ENCODE data around the gene SV2C. TPM values are rescaled to one million over a fixed set of nuclear protein-coding genes. Genes with fewer than 3 reads are reported as not detected.

The SV2C gene
- total RNA-seq, 1 experiment from 2014 or later = not detected

DNA sequence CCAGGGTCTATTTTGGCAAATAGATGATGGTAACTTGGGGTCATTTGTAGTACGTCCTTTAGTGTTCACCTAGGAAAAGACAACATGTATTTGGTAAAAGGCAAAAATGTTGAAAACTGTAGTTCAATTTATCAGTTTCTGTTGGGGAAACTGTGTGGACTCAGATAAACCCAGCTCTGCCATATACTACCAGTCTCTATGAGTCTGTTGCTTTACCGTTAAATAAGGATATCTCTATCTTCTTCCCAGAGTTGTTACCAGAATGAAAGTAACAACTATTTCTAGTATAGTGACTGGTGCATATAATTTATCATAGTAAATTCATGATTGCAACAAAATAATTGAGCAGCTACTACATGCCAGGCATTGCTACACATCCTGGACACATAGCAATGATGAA is 316.1 kb downstream of the SV2C start:
- DNase-seq (ENCODE audit: low read depth in 1 of 2, low spot score in 2 of 2) = no peak

GRCh38 chr5:76400466-76400865 is 317.3 kb downstream of the SV2C start:
- DNase-seq (ENCODE audit: low read depth in 1 of 2, low spot score in 2 of 2) = no peak
- Histone ChIP-seq H3K36me3 (no peaks in the 10 kb centered on the region), H3K27me3 (replicated peaks) (peaks cover 68% of the 10 kb centered on the region), H3K4me1 (replicated peaks) (peaks cover 10% of the 10 kb centered on the region), H3K9me3 (replicated peaks) (no peaks in the 10 kb centered on the region), H3K4me3 (no peak overlapping the region), H3K27ac (no peak overlapping the region)

More for the DNA sequence above, 316.1 kb downstream of the SV2C start:
- Histone ChIP-seq H3K27ac (no peak overlapping the region), H3K4me1 (replicated peaks) (peaks cover 10% of the 10 kb centered on the region), H3K36me3 (no peaks in the 10 kb centered on the region), H3K27me3 (replicated peaks) (peaks cover 56% of the 10 kb centered on the region), H3K9me3 (replicated peaks) (no peaks in the 10 kb centered on the region), H3K4me3 (no peak overlapping the region)

- H3K4me1 ChIP-seq (replicated peaks) = peaks cover 10% of the 10 kb centered on the region
- no peak for DNase-seq (ENCODE audit: low read depth in 1 of 2, low spot score in 2 of 2)
- no peak overlapping the region for H3K4me3 ChIP-seq
These were observed 318.6 kb downstream of the SV2C start for GRCh38 chr5:76401801-76402250.

GRCh38 chr5:76402251-76402885 is 319.2 kb downstream of the SV2C start:
- no peak overlapping the region for H3K27ac ChIP-seq

More at GRCh38 chr5:76401801-76402250, 318.6 kb downstream of the SV2C start:
- no peaks in the 10 kb centered on the region for H3K9me3 ChIP-seq (replicated peaks)
- H3K27ac ChIP-seq = no peak overlapping the region
- H3K27me3 ChIP-seq (replicated peaks) = peaks cover 76% of the 10 kb centered on the region
- no peaks in the 10 kb centered on the region for H3K36me3 ChIP-seq

DNA sequence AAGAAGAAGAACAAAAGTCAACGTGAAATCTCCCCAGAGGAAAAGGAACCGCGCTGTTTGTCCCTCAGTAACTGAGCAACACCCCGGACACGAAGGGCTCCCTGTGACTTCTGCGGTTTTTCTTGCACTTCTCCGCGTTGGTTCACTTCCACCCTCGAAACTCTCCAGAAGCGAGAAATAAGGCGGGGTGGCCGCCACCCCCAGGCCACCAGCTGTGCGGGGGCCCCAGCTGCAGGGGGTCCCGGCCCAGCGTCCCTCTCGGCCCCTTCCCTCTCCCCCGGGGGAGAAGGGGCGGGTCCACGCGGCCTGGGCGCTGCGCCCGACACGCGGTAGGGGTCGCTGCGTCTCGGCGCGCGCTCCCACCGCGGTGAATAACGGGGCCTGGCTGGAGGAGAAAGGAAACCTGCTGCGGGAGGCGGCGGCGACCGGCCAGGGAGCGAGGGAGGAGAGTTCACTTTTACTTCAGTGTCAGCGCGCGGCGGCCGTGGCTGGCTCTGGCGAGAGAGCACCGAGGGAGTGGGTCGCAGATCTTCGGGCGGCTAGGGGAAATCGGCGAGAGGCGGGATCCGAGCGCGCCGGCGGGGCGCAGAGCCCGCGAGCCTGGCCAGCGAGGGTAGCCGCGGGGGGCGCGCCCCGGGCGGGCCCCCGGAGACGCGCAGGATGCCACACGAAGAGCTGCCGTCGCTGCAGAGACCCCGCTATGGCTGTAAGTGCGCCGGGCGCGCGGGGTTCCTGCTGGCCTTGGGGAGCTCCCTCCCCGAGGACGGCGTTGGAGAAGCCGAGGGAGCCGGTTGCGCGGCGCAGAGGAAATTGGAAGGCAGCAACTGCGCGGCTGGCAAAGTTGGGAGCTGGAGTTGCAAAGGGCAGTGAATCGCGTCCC is 319.9 kb downstream of the SV2C start, which contains the start of gene IQGAP2:
TSS of gene IQGAP2 (plus strand) at position 400 of the 880 bp plus-strand sequence. CDS start at position 661, 261 bp downstream.
- peak within 1 kb of the TSS; percentile 43 for H3K4me3 ChIP-seq
- DNase-seq (ENCODE audit: low read depth in 1 of 2, low spot score in 2 of 2) = peak; percentile 58 to 66

More at GRCh38 chr5:76402251-76402885, 319.2 kb downstream of the SV2C start:
- Histone ChIP-seq H3K9me3 (replicated peaks) (no peaks in the 10 kb centered on the region), H3K27me3 (replicated peaks) (peaks cover 81% of the 10 kb centered on the region), H3K4me3 (peak overlapping the region; percentile 43), H3K4me1 (replicated peaks) (peaks cover 10% of the 10 kb centered on the region), H3K36me3 (no peaks in the 10 kb centered on the region)
- no peak for DNase-seq (ENCODE audit: low read depth in 1 of 2, low spot score in 2 of 2)

More for the DNA sequence above, 319.9 kb downstream of the SV2C start, which contains the start of gene IQGAP2:
- H3K27me3 ChIP-seq (replicated peaks) = peaks cover 88% of the 10 kb centered on the region
- H3K9me3 ChIP-seq (replicated peaks) = no peaks in the 10 kb centered on the region
- H3K27ac ChIP-seq = no peak within 1 kb of the TSS
- H3K4me1 ChIP-seq (replicated peaks) = peaks cover 10% of the 10 kb centered on the region
- H3K36me3 ChIP-seq = no peaks in the 10 kb centered on the region

Measured in SJSA1 (cell line).